Upper lobe of left lung (tissue), 4 donors: ENCODE data around the gene TMEM141.

ENCODE experiments used
- POLR2A ChIP-seq, 4 donors: fragments of 450-650 bp; IDR thresholded peaks; one replicate each; pipeline ENCODE4 v1.5.1; 2016 to 2017; ENCODE audit warnings: antibody characterized with exemption in 4 of 4, mild to moderate bottlenecking in 2 of 4
- POLR2AphosphoS5 ChIP-seq, 2 donors: sonication (generic); formaldehyde crosslinking; IDR thresholded peaks; one replicate each; pipeline ENCODE4 v1.5.1; 2017; ENCODE audit warnings: antibody characterized with exemption in 2 of 2
- TF ChIP-seq, protein P1 (sequence below), 6 experiments: fragments of 450-650 bp in 4 of 6; fragments of 200-600 bp in 2 of 6; sonication (generic) in 2 of 6; IDR thresholded peaks; one replicate each; pipeline ENCODE4 v1.5.1; 2016 to 2019; ENCODE audit warnings: antibody characterized with exemption in 6 of 6

DNA sequence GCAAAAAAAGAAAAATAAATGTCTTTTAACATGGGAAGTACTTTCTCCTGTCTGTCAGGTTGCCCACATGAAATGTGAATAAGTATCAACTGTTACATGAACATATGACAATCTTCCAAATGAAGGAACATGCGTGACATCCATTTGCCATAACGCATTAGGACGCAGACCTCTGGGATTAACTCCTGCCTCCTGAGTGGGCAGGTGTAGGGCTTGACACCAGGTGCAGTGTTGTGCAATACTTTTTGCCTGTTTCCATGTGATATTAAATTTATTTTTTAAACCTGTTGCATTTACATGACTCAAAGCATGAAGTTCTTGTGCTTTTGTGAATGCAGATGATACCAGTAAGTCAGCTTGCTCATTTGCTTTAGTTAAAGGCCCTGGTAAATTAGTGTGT is 8.7 kb upstream of the TMEM141 start:
- TF ChIP-seq, protein P1, sequence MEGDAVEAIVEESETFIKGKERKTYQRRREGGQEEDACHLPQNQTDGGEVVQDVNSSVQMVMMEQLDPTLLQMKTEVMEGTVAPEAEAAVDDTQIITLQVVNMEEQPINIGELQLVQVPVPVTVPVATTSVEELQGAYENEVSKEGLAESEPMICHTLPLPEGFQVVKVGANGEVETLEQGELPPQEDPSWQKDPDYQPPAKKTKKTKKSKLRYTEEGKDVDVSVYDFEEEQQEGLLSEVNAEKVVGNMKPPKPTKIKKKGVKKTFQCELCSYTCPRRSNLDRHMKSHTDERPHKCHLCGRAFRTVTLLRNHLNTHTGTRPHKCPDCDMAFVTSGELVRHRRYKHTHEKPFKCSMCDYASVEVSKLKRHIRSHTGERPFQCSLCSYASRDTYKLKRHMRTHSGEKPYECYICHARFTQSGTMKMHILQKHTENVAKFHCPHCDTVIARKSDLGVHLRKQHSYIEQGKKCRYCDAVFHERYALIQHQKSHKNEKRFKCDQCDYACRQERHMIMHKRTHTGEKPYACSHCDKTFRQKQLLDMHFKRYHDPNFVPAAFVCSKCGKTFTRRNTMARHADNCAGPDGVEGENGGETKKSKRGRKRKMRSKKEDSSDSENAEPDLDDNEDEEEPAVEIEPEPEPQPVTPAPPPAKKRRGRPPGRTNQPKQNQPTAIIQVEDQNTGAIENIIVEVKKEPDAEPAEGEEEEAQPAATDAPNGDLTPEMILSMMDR (IDR thresholded peaks at IDR 0.05) = no peak
- TF ChIP-seq POLR2A (IDR thresholded peaks at IDR 0.05) (no peak), POLR2AphosphoS5 (IDR thresholded peaks at IDR 0.05) (no peak)
